Occipital lobe (tissue), 2 donors: ENCODE measurements around the gene MAGEB4. TPM values are rescaled to one million over a fixed set of nuclear protein-coding genes. Genes with fewer than 3 reads are reported as not detected.

ENCODE experiments used
- DNase-seq: peaks from one replicate; lab custom pipeline; 2025; lab: John Stamatoyannopoulos, UW
- total RNA-seq: library from RNA; depleted of rRNA; stranded (reverse); fragments of >200 nt; gene quantifications from one replicate; pipeline ENCODE4 v1.2.3, GENCODE V29; 2014

MAGEB4 gene
- total RNA-seq, 1 donor from 2014 or later: not detected

- DNase-seq: no peak
Observed at GRCh38 chrX:30283456-30284200, 41.8 kb downstream of the MAGEB4 start.

Other genes with a start within 250 kb of the MAGEB4 start
- not detected for gene MAGEB2, start 26.4 kb upstream of the MAGEB4 start, total RNA-seq
- gene MAGEB3, start 11.3 kb upstream of the MAGEB4 start, total RNA-seq: not detected
- not detected for gene MAGEB1, start 5.1 kb downstream of the MAGEB4 start, total RNA-seq
- gene NR0B1, start 67.4 kb downstream of the MAGEB4 start, total RNA-seq: 0.31 TPM